Breast epithelium (tissue), 4 donors: ENCODE measurements around the gene MYO3B. TPM values are rescaled to one million over a fixed set of nuclear protein-coding genes. Genes with fewer than 3 reads are reported as not detected.

Experiments used
- DNase-seq, 2 donors: peaks; one replicate each; pipeline ENCODE4 v3.0.0-alpha.2; 2019; ENCODE audit warnings: low spot score in 2 of 2
- H3K27ac ChIP-seq, 2 donors: fragments of 200-600 bp; sonication (generic) in 1 of 2; one replicate each; pipeline ENCODE4 v1.5.1; 2016 to 2019; ENCODE audit warnings: mild to moderate bottlenecking in 1 of 2
- H3K27me3 ChIP-seq, 2 donors: fragments of 200-600 bp; sonication (generic) in 1 of 2; one replicate each; pipeline versions ENCODE4 v1.5.1 to v1.6.0; 2017 to 2019; ENCODE audit warnings: control low read depth in 1 of 2, mild to moderate bottlenecking in 1 of 2
- H3K36me3 ChIP-seq: fragments of 200-600 bp; one replicate; pipeline ENCODE4 v1.5.1; 2019
- H3K4me1 ChIP-seq, 2 donors: fragments of 200-600 bp; sonication (generic); one replicate each; pipeline ENCODE4 v1.5.1; 2016 to 2019; ENCODE audit warnings: control low read depth in 1 of 2
- H3K4me3 ChIP-seq, 3 donors: fragments of 200-600 bp; sonication (generic); 1 replicate in 2 of 3; 2 replicates in 1 of 3; pipeline ENCODE4 v1.5.1; 2016 to 2019; ENCODE audit warnings: mild to moderate bottlenecking in 3 of 3, moderate library complexity in 2 of 3
- H3K9me3 ChIP-seq, 2 donors: fragments of 200-600 bp; sonication (generic) in 1 of 2; one replicate each; pipeline ENCODE4 v1.5.1; 2016 to 2019; ENCODE audit warnings: control low read depth in 1 of 2
- POLR2A ChIP-seq: fragments of 450-650 bp; IDR thresholded peaks from one replicate; pipeline ENCODE4 v1.6.1; 2016; ENCODE audit warnings: antibody characterized with exemption, mild to moderate bottlenecking, moderate library complexity
- POLR2AphosphoS5 ChIP-seq, 3 donors: sonication (generic); formaldehyde crosslinking; IDR thresholded peaks; one replicate each; pipeline ENCODE4 v1.6.1; 2017; ENCODE audit warnings: antibody characterized with exemption in 3 of 3
- intact Hi-C: fragments of 100-400 bp; cut with DNase I; formaldehyde crosslinking; loops from one replicate; pipeline ENCODE4 v1.15.1; 2023; ENCODE audit warnings: low total_unique reads
- total RNA-seq, 3 donors: library from RNA; depleted of rRNA; stranded (reverse); fragments of >200 nt; gene quantifications; one replicate each; pipeline ENCODE4 v1.1.0, GENCODE V29; 2016
- TF ChIP-seq, protein P1 (sequence below), 3 donors: fragments of 450-650 bp; IDR thresholded peaks; one replicate each; pipeline ENCODE4 v1.5.1; 2016 to 2017; ENCODE audit warnings: antibody characterized with exemption in 3 of 3, mild to moderate bottlenecking in 3 of 3, moderate library complexity in 3 of 3

The MYO3B gene
- total RNA-seq, 3 donors from 2014 or later: 0.15 to 0.98 (median 0.16) TPM

DNA sequence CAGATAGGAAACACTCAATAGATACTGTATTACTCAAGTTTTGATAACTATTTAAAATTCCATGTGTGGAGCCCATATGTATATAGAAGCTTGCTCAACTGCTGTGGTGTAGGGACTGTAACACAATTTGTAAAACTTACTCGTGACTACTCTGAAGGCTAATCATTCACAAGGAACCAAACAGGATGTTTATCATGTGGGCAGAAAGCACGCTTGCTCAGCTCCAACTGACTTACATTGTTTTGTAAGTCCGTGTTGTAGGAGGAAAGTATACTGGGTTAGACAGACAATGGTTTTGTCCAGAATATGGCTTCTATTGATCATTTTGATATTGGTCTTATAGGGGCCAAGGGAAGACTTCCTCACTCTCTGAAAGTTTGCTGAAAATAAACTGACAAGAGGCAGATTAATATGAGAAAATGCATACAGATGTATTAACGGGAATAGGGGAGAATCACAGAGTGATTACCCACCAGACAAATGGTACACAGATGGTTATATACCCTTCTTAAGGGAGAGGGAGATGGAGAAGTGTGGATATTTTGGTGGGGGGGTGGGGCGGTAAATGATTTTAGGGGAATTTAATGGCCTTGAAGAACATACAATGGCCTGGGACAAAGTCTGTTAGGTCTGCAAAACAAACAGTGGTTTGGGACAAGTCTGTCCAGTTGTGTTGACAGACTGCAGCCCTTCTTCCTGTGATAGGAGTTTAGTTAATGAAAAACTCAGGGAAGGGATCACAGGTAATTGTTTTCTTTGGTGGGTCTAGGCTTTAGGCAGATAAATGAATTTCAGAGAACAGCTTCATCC lies 277.9 kb downstream of the MYO3B start:
- no peak overlapping the region for H3K27ac ChIP-seq
- H3K4me3 ChIP-seq: no peak overlapping the region
- no peaks in the 10 kb centered on the region for H3K36me3 ChIP-seq
- TF ChIP-seq POLR2AphosphoS5 (IDR thresholded peaks at IDR 0.05) (no peak), POLR2A (no peak)
- TF ChIP-seq, protein P1, sequence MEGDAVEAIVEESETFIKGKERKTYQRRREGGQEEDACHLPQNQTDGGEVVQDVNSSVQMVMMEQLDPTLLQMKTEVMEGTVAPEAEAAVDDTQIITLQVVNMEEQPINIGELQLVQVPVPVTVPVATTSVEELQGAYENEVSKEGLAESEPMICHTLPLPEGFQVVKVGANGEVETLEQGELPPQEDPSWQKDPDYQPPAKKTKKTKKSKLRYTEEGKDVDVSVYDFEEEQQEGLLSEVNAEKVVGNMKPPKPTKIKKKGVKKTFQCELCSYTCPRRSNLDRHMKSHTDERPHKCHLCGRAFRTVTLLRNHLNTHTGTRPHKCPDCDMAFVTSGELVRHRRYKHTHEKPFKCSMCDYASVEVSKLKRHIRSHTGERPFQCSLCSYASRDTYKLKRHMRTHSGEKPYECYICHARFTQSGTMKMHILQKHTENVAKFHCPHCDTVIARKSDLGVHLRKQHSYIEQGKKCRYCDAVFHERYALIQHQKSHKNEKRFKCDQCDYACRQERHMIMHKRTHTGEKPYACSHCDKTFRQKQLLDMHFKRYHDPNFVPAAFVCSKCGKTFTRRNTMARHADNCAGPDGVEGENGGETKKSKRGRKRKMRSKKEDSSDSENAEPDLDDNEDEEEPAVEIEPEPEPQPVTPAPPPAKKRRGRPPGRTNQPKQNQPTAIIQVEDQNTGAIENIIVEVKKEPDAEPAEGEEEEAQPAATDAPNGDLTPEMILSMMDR (IDR thresholded peaks at IDR 0.05): no peak
- H3K4me1 ChIP-seq: no peaks in the 10 kb centered on the region
- DNase-seq: no peak
- H3K27me3 ChIP-seq: no peaks in the 10 kb centered on the region
- intact Hi-C loops: loop anchor here (2.0 kb wide), 1 partner anchor 47 kb away; no protein-coding TSS in a partner anchor
- H3K9me3 ChIP-seq: no peaks in the 10 kb centered on the region

DNA sequence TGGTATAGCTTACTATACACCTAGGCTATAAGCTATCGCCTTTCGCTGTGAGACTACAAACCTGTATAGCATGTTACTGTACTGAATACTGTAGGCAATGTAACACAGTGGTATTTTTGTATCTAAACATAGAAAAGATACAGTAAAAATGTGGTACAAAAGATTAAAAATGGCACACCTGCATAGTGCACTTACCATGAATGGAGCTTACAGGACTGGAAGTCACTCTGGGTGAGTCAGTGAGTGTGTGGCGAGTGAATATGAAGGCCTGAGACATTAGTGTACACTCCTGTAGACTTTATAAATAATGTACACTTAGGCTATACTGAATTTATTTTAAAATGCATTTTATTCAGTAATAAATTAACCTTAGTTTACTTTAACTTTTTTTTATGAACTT lies 279.0 kb downstream of the MYO3B start:
- intact Hi-C loops: loop anchor here (2.0 kb wide), 1 partner anchor 46 kb away; no protein-coding TSS in a partner anchor
- no peak for DNase-seq
- Histone ChIP-seq H3K27me3 (no peaks in the 10 kb centered on the region), H3K4me3 (no peak overlapping the region), H3K4me1 (no peaks in the 10 kb centered on the region), H3K27ac (no peak overlapping the region), H3K36me3 (no peaks in the 10 kb centered on the region), H3K9me3 (no peaks in the 10 kb centered on the region)
- TF ChIP-seq POLR2AphosphoS5 (IDR thresholded peaks at IDR 0.05) (no peak), POLR2A (no peak)
- TF ChIP-seq, protein P1 (IDR thresholded peaks at IDR 0.05): no peak

GRCh38 chr2:170457742-170458141 lies 279.8 kb downstream of the MYO3B start:
- no peak for TF ChIP-seq POLR2A
- no peak for TF ChIP-seq POLR2AphosphoS5 (IDR thresholded peaks at IDR 0.05)
- TF ChIP-seq, protein P1 (IDR thresholded peaks at IDR 0.05): no peak
- no peaks in the 10 kb centered on the region for H3K4me1 ChIP-seq
- intact Hi-C loops: loop anchor here (2.0 kb wide), 1 partner anchor 45 kb away; no protein-coding TSS in a partner anchor
- no peaks in the 10 kb centered on the region for H3K27me3 ChIP-seq
- no peak overlapping the region for H3K4me3 ChIP-seq
- H3K9me3 ChIP-seq: no peaks in the 10 kb centered on the region
- H3K36me3 ChIP-seq: no peaks in the 10 kb centered on the region
- DNase-seq: no peak
- H3K27ac ChIP-seq: no peak overlapping the region

- H3K36me3 ChIP-seq: no peaks in the 10 kb centered on the region
- no peak overlapping the region for H3K4me3 ChIP-seq
- intact Hi-C loops: no loop called here
Measured at GRCh38 chr2:170461889-170462288, 283.9 kb downstream of the MYO3B start.

More at GRCh38 chr2:170461889-170462288, 283.9 kb downstream of the MYO3B start:
- Histone ChIP-seq H3K4me1 (no peaks in the 10 kb centered on the region), H3K27ac (no peak overlapping the region), H3K9me3 (no peaks in the 10 kb centered on the region), H3K27me3 (no peaks in the 10 kb centered on the region)
- DNase-seq: no peak
- TF ChIP-seq POLR2AphosphoS5 (IDR thresholded peaks at IDR 0.05) (no peak), POLR2A (no peak)
- TF ChIP-seq, protein P1 (IDR thresholded peaks at IDR 0.05): no peak
